Body of pancreas (tissue), 4 donors: ENCODE results near the gene TPRA1.

Experiments
- CTCF ChIP-seq, 7 experiments: fragments of 450-650 bp in 4 of 7; fragments of 200-600 bp in 3 of 7; sonication (generic) in 3 of 7; IDR thresholded peaks; one replicate each; pipeline ENCODE4 v1.5.1; 2016 to 2019; ENCODE audit warnings: antibody characterized with exemption in 7 of 7
- POLR2A ChIP-seq, 3 donors: fragments of 450-650 bp; IDR thresholded peaks; one replicate each; pipeline ENCODE4 v1.6.1; 2016; ENCODE audit warnings: antibody characterized with exemption in 3 of 3, mild to moderate bottlenecking in 2 of 3

DNA sequence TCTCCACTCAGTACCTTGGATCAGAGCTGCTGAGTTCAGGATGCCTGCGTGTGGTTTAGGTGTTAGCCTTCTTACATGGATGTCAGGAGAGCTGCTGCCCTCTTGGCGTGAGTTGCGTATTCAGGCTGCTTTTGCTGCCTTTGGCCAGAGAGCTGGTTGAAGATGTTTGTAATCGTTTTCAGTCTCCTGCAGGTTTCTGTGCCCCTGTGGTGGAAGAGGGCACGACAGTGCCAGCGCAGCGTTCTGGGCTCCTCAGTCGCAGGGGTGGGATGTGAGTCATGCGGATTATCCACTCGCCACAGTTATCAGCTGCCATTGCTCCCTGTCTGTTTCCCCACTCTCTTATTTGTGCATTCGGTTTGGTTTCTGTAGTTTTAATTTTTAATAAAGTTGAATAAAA is 31.5 kb upstream of the TPRA1 start:
- TF ChIP-seq CTCF (IDR thresholded peaks at IDR 0.05) = no peak
- no peak for TF ChIP-seq POLR2A (IDR thresholded peaks at IDR 0.05)
